Measurements from ENCODE around the gene NXPE4.
"Not testable (repeated sequence)": the region's sequence is repeated elsewhere in the genome, so short reads cannot be mapped to it uniquely, and the experiment has no call there.

NXPE4 gene

DNA sequence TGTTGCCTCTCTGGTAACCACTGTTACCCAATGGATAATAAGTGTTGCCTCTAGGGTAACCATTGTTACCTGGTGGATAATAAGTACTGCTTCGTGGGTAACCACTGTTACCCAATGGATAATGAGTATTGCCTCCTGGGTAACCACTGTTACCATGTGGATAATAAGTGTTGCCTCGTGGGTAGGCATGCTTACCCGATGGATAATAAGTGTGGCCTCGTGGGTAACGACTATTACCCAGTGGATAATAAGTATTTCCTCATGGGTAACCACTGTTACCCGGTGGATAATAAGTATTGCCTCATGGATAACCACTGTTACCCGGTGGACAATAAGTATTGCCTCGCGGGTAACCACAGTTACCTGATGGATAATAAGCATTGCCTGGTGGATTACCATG, 13.8 kb upstream of the NXPE4 start:
- DNase-seq (ENCODE audit: low read depth): no peak
- TF ChIP-seq, protein P1, sequence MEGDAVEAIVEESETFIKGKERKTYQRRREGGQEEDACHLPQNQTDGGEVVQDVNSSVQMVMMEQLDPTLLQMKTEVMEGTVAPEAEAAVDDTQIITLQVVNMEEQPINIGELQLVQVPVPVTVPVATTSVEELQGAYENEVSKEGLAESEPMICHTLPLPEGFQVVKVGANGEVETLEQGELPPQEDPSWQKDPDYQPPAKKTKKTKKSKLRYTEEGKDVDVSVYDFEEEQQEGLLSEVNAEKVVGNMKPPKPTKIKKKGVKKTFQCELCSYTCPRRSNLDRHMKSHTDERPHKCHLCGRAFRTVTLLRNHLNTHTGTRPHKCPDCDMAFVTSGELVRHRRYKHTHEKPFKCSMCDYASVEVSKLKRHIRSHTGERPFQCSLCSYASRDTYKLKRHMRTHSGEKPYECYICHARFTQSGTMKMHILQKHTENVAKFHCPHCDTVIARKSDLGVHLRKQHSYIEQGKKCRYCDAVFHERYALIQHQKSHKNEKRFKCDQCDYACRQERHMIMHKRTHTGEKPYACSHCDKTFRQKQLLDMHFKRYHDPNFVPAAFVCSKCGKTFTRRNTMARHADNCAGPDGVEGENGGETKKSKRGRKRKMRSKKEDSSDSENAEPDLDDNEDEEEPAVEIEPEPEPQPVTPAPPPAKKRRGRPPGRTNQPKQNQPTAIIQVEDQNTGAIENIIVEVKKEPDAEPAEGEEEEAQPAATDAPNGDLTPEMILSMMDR (IDR thresholded peaks at IDR 0.05; ENCODE audit: insufficient read depth, low read depth, low read length, missing control alignments): no peak
- H3K4me3 ChIP-seq (ENCODE audit: low read length): no peak overlapping the region

DNA sequence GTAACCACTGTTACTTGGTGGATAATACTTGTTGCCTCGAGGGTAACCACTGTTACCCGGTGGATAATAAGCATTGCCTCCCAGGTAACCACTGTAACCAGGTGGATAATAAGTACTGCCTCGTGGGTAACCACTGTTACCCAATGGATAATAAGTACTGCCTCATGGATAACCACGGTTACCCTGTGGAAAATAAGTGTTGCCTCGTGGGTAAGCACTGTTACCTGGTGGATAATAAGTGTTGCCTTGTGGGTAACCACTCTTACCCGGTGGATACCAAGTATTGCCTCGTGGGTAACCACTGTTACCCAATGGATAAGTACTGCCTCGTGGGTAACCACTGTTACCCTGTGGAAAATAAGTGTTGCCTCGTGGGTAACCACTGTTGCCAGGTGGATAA, 13.0 kb upstream of the NXPE4 start:
- not testable (repeated sequence) for DNase-seq (ENCODE audit: low read depth); H3K4me3 ChIP-seq (ENCODE audit: low read length)

DNA sequence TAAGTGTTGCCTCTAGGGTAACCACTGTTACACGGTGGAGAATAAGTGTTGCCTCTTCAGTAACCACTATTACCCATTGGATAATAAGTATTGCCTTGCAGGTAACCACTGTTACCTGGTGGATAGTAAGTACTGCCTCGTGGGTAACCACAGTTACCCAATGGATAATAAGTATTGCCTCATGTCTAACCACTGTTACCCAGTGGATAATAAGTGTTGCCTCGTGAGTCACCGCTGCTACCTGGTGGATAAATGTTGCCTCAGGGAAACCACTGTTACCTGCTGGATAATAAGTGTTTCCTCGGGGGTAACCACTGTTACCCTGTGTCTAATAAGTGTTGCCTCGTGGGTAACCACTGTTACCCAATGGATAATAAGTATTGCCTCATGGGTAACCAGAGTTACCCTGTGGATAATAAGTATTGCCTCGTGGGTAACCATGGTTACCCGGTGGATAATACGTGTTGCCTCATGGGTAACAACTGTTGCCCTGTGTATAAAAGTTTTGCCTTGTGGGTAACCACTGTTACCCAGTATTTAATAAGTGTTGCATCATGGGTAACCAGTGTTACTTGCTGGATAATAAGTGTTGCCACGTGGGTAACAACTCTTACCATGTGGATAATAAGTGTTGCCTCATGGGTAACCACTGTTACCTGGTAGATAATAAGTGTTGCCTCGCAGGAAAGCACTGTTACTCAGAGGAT, 12.3 kb upstream of the NXPE4 start:
- TF ChIP-seq, protein P1 (IDR thresholded peaks at IDR 0.05; ENCODE audit: insufficient read depth, low read depth, low read length, missing control alignments): no peak
- H3K4me3 ChIP-seq (ENCODE audit: low read length): no peak overlapping the region
- DNase-seq (ENCODE audit: low read depth): peak; percentile 34

DNA sequence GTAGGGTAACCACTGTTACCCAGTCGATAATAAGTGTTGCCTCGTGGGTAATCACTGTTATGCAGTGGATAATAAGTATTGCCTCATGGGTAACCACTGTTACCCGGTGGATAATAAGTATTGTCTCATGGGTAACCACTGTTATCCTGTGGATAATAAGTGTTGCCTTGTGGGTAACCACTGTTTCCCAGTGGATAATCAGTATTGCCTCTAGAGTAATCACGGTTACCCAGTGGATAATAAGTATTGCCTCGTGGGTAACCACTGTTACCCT, 11.2 kb upstream of the NXPE4 start:
- not testable (repeated sequence) for H3K4me3 ChIP-seq (ENCODE audit: low read length); DNase-seq (ENCODE audit: low read depth)

DNA sequence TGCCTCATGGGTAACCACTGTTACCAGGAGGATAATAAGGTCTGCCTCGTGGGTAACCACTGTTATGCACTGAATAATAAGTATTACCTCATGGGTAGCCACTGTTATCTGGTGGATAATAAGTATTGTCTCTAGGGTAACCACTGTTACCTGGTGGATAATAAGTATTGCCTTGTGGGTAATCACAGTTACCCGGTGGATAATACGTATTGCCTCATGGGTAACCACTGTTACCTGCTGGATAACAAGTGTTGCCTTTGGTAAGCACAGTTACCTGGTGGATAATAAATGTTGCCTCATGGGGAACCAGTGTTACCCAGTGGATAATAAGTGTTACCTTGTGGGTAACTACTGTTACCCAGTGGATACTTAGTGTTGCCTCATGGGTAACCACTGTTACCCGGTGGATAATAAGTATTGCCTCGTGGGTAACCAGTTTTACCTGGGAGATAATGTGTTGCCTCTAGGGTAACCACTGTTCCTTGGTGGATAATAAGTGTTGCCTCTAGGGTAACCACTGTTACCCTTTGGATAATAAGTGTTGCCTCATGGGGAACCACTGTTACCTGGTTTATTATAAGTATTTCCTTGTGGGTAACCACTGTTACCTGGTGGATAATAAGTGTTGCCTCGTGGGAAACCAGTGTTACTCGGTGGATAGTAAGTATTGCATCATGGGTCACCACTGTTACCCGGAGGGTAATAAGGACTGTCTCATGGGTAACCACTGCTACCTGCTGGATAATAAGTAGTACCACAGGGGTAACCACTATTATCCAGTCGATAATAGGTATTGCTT, 10.6 kb upstream of the NXPE4 start:
- DNase-seq (ENCODE audit: low read depth): no peak
- no peak overlapping the region for H3K4me3 ChIP-seq (ENCODE audit: low read length)
- TF ChIP-seq, protein P1 (IDR thresholded peaks at IDR 0.05; ENCODE audit: insufficient read depth, low read depth, low read length, missing control alignments): no peak

DNA sequence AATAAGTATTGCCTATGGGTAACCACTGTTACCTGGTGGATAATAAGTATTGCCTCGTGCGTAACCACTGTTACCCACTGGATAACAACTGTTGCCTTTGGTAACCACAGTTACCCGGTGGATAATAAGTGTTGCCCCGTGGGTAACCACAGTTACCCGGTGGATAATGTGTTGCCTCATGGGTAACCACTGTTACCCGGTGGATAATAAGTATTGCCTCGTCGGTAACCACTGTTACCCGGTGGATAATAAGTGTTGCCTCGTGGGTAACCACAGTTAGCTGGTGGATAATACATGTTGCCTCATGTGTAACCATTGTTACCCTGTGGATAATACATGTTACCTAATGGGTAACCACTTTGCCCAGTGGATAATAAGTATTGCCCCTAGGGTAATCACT, 9.8 kb upstream of the NXPE4 start:
- TF ChIP-seq, protein P1 (IDR thresholded peaks at IDR 0.05; ENCODE audit: insufficient read depth, low read depth, low read length, missing control alignments): no peak
- DNase-seq (ENCODE audit: low read depth): no peak
- H3K4me3 ChIP-seq (ENCODE audit: low read length): no peak overlapping the region

DNA sequence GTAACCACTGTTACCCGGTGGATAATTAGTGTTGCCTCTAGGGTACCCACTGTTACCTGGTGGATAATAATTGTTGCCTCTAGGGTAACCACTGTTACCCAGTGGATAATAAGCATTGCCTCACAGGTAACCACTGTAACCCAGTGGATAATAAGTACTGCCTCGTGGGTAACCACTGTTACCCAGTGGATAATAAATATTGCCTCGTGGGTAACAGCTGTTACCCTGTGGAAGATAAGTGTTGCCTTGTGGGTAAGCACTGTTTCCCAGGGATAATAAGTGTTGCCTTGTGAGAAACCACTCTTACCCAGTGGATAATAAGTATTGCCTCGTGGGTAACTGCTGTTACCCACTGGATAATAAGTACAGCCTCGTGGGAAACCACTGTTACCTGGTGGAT, 9.3 kb upstream of the NXPE4 start:
- H3K4me3 ChIP-seq (ENCODE audit: low read length): no peak overlapping the region
- TF ChIP-seq, protein P1 (IDR thresholded peaks at IDR 0.05; ENCODE audit: insufficient read depth, low read depth, low read length, missing control alignments): no peak
- no peak for DNase-seq (ENCODE audit: low read depth)

DNA sequence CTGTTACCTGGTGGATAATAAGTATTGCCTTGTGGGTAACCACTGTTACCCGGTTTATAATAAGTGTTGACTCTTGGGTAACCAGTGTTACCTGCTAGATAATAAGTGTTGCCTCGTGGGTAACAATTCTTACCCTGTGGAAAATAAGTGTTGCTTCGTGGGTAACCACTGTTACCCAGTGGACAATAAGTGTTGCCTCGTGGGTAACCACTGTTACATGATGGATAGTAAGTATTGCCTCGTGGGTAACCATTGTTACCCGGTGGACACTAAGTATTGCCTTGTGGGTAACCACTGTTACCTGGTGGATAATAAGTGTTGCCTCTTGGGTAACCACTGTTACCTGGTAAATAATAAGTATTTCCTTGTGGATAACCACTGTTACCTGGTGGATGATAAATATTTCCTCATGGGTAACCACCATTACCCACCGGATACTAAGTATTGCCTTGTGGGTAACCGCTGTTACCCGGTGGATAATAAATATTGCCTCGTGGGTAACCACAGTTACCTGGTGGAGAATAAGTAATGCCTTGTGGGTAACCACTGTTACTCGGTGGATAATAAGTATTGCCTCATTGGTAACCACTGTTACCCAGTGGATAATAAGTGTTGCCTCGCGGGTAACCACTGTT, 8.7 kb upstream of the NXPE4 start:
- TF ChIP-seq, protein P1 (IDR thresholded peaks at IDR 0.05; ENCODE audit: insufficient read depth, low read depth, low read length, missing control alignments): no peak
- no peak overlapping the region for H3K4me3 ChIP-seq (ENCODE audit: low read length)
- DNase-seq (ENCODE audit: low read depth): no peak

DNA sequence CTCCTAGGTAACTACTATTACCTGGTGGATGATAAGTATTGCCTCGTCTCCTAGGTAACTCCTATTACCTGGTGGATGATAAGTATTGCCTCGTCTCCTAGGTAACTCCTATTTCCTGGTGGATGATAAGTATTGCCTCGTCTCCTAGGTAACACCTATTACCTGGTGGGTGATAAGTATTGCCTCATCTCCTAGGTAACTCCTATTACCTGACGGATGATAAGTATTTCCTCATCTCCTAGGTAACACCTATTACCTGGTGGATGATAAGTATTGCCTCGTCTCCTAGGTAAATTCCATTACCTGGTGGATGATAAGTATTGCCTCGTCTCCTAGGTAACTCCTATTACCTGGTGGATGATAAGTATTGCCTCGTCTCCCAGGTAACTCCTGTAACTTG, 7.6 kb upstream of the NXPE4 start:
- not testable (repeated sequence) for DNase-seq (ENCODE audit: low read depth); H3K4me3 ChIP-seq (ENCODE audit: low read length)
